A549 (cell line): Measurements from ENCODE around the gene BTBD10. TPM values are rescaled to one million over a fixed set of nuclear protein-coding genes. Genes with fewer than 3 reads are reported as not detected.

Experiments
- ATAC-seq, 2 experiments: fragments of 200-7000 bp in 1 of 2; fragments of >200 bp in 1 of 2; cut with Nextera tagmentation in 1 of 2; cut with Tn5 transposase in 1 of 2; 3 replicates each; pipeline versions ENCODE4 v1.8.0 to v1.9.1; 2018 to 2020; ENCODE audit warnings: mild to moderate bottlenecking in 1 of 2, moderate library complexity in 1 of 2
- CTCF ChIA-PET: fragments of 300-600 bp; sonication (Branson Sonifier 250); formaldehyde crosslinking; extraction: SDS; loops from one replicate; lab custom pipeline; 2021; ENCODE audit warnings: antibody characterized with exemption, inconsistent platforms; lab: Yijun Ruan, JAX
- POLR2A ChIA-PET: fragments of 350-600 bp; formaldehyde crosslinking; extraction: SDS; loops from one replicate; lab custom pipeline; 2021; ENCODE audit warnings: antibody characterized with exemption, inconsistent platforms; lab: Yijun Ruan, JAX
- DNase-seq, 2 experiments: peaks; one replicate each; pipeline versions ENCODE4 v3.0.0 to v3.0.0-alpha.2; 2011 to 2016; ENCODE audit warnings: low read depth in 1 of 2, low spot score in 1 of 2
- FAIRE-seq: peaks from 2 replicates; lab custom pipeline; 2011; peaks lifted over from hg19 to GRCh38; lab: Jason Lieb, UNC
- H3K27ac ChIP-seq, 2 experiments: fragments of >200 bp; sonication (Bioruptor Twin); formaldehyde crosslinking; 3 replicates each; pipeline ENCODE4 v1.5.1; 2016 to 2017
- H3K4me1 ChIP-seq: fragments of >200 bp; sonication (Bioruptor Twin); formaldehyde crosslinking; 3 replicates; pipeline ENCODE4 v1.6.1; 2016
- H3K4me2 ChIP-seq: fragments of >200 bp; sonication (Bioruptor Twin); formaldehyde crosslinking; 3 replicates; pipeline ENCODE4 v1.6.1; 2016
- H3K4me3 ChIP-seq: fragments of >200 bp; sonication (Bioruptor Twin); formaldehyde crosslinking; 3 replicates; pipeline ENCODE4 v1.5.1; 2016
- H3K9me3 ChIP-seq: fragments of >200 bp; sonication (Bioruptor Twin); formaldehyde crosslinking; 3 replicates; pipeline ENCODE4 v1.6.1; 2016
- ATOH8 ChIP-seq: fragments of 250-450 bp; sonication (Bioruptor Pico); IDR thresholded peaks from 2 replicates; pipeline ENCODE4 v1.5.0; 2020; ENCODE audit warnings: low read depth, mild to moderate bottlenecking, moderate library complexity
- BCL3 ChIP-seq: fragments of >200 bp; sonication (Bioruptor Twin); formaldehyde crosslinking; IDR thresholded peaks from 3 replicates; pipeline ENCODE4 v1.6.1; 2016
- CBX8 ChIP-seq: fragments of 200-600 bp; sonication (generic); IDR thresholded peaks from 2 replicates; pipeline ENCODE4 v1.6.1; 2016
- CHD2 ChIP-seq: fragments of 150-350 bp; IDR thresholded peaks from 2 replicates; pipeline ENCODE4 v1.6.1; 2014; ENCODE audit warnings: low read length; ENCODE audit not compliant: partially characterized antibody
- EHF ChIP-seq: fragments of 250-450 bp; sonication (Bioruptor Pico); IDR thresholded peaks from 2 replicates; pipeline ENCODE4 v1.5.0; 2020; ENCODE audit warnings: mild to moderate bottlenecking
- EHMT2 ChIP-seq: fragments of 200-600 bp; sonication (generic); IDR thresholded peaks from 2 replicates; pipeline ENCODE4 v1.6.1; 2016; ENCODE audit warnings: antibody characterized with exemption, low read depth, mild to moderate bottlenecking, moderate library complexity
- FOSB ChIP-seq: fragments of 250-450 bp; sonication (Bioruptor Pico); IDR thresholded peaks from 2 replicates; pipeline ENCODE4 v1.5.0; 2020; ENCODE audit warnings: mild to moderate bottlenecking, moderate library complexity
- FOXS1 ChIP-seq: fragments of 250-450 bp; sonication (Bioruptor Pico); IDR thresholded peaks from 2 replicates; pipeline ENCODE4 v1.5.0; 2020; ENCODE audit warnings: mild to moderate bottlenecking, moderate library complexity
- HMGXB4 ChIP-seq: fragments of 250-450 bp; sonication (Bioruptor Pico); IDR thresholded peaks from 2 replicates; pipeline ENCODE4 v1.5.0; 2021; ENCODE audit warnings: mild to moderate bottlenecking, moderate library complexity, borderline replicate concordance
- JUN ChIP-seq, 2 experiments: fragments of >200 bp; sonication (Bioruptor Twin); formaldehyde crosslinking; IDR thresholded peaks; 2 replicates in 1 of 2; 3 replicates in 1 of 2; pipeline ENCODE4 v1.6.1; 2016 to 2017
- JUNB ChIP-seq: fragments of >200 bp; sonication (Bioruptor Twin); formaldehyde crosslinking; IDR thresholded peaks from 2 replicates; pipeline ENCODE4 v1.6.1; 2016
- KDM1A ChIP-seq: fragments of 200-600 bp; sonication (generic); IDR thresholded peaks from 2 replicates; pipeline ENCODE4 v1.6.1; 2016; ENCODE audit warnings: low read depth, mild to moderate bottlenecking
- MAZ ChIP-seq: fragments of 150-350 bp; IDR thresholded peaks from 2 replicates; pipeline ENCODE4 v1.6.1; 2014; ENCODE audit warnings: antibody characterized with exemption, low read depth, low read length, borderline replicate concordance
- MYC ChIP-seq: IDR thresholded peaks from 2 replicates; pipeline ENCODE4 v1.6.1; 2012; ENCODE audit warnings: mild to moderate bottlenecking, inconsistent platforms, low read length, improper control_type of control experiment, borderline replicate concordance
- NR3C1 ChIP-seq: fragments of >200 bp; sonication (Bioruptor Twin); formaldehyde crosslinking; IDR thresholded peaks from 3 replicates; pipeline ENCODE4 v1.6.1; 2017
- PBX3 ChIP-seq: IDR thresholded peaks from 2 replicates; pipeline ENCODE4 v1.6.1; 2012
- PHF8 ChIP-seq: fragments of 200-600 bp; sonication (generic); IDR thresholded peaks from 2 replicates; pipeline ENCODE4 v1.6.1; 2016; ENCODE audit warnings: low read depth, mild to moderate bottlenecking, antibody characterized with exemption, moderate library complexity, borderline replicate concordance
- POLR2AphosphoS2 ChIP-seq: conservative IDR thresholded peaks from 2 replicates; pipeline ENCODE4 v1.6.1; 2012; ENCODE audit warnings: low read length, improper control_type of control experiment, inconsistent platforms
- RFX5 ChIP-seq: fragments of 450-650 bp; IDR thresholded peaks from 2 replicates; pipeline ENCODE4 v1.7.1; 2014; ENCODE audit warnings: antibody characterized with exemption, mild to moderate bottlenecking, moderate library complexity
- SMC3 ChIP-seq: fragments of >200 bp; sonication (Bioruptor Twin); formaldehyde crosslinking; IDR thresholded peaks from 3 replicates; pipeline ENCODE4 v1.6.1; 2018; ENCODE audit warnings: inconsistent platforms
- TFCP2L1 ChIP-seq: fragments of 250-450 bp; sonication (Bioruptor Pico); IDR thresholded peaks from 2 replicates; pipeline ENCODE4 v1.5.0; 2021; ENCODE audit warnings: mild to moderate bottlenecking
- ZFP36 ChIP-seq: fragments of 450-650 bp; IDR thresholded peaks from 2 replicates; pipeline ENCODE4 v1.6.1; 2014; ENCODE audit warnings: borderline replicate concordance; ENCODE audit not compliant: partially characterized antibody
- WGBS: methylation state at CpG from one replicate; pipeline ENCODE4 v1.1.6; 2017; ENCODE audit errors: missing lambda C conversion rate; 5-methylcytosine and 5-hydroxymethylcytosine counted together
- polyA plus RNA-seq, 4 experiments: library from polyadenylated mRNA; depleted of rRNA in 3 of 4; stranded (reverse); fragments of >200 nt; fragmentation: RNase III in 1 of 4; extraction: RNeasy Plus Mini Kit Qiagen cat#74134 plus additional on column Dnase treatment in 1 of 4; gene quantifications; 2 replicates in 3 of 4; 3 replicates in 1 of 4; pipeline ENCODE4 v1.2.3, GENCODE V29; 2011 to 2017

BTBD10 gene
- polyA plus RNA-seq, 2 of the 4 experiments (the other 2 are of a cell fraction): 33.7 to 54.2 TPM

- H3K4me1 ChIP-seq: no peaks in the 10 kb centered on the region
- WGBS: 22% methylated on average over 1 of the region's 1 CpG
- H3K9me3 ChIP-seq: no peaks in the 10 kb centered on the region
- DNase-seq: no peak
- no peak for ATAC-seq
- H3K4me2 ChIP-seq: no peak overlapping the region
- H3K27ac ChIP-seq: no peak overlapping the region
- H3K4me3 ChIP-seq: no peak overlapping the region
- POLR2A ChIA-PET: no interaction called here
- TF ChIP-seq BCL3 (no peak), FOXS1 (no peak), HMGXB4 (CRISPR knock-in tag) (no peak), ZFP36 (no peak), PHF8 (no peak), TFCP2L1 (CRISPR knock-in tag) (no peak), FOSB (CRISPR knock-in tag) (no peak), RFX5 (no peak), PBX3 (no peak), EHMT2 (no peak), NR3C1 (no peak), POLR2AphosphoS2 (no peak)
- no peak for FAIRE-seq
- CTCF ChIA-PET: interaction anchor here (1.9 kb wide), 1 partner anchor 16 kb away, joined by 6 read pairs; no protein-coding TSS in a partner anchor
Observed at GRCh38 chr11:13503393-13503792, 40.4 kb upstream of the BTBD10 start.

- Histone ChIP-seq H3K4me3 (no peak overlapping the region), H3K4me2 (no peak overlapping the region), H3K27ac (no peak overlapping the region), H3K4me1 (no peaks in the 10 kb centered on the region), H3K9me3 (no peaks in the 10 kb centered on the region)
- POLR2A ChIA-PET: interaction anchor here (0.5 kb wide), 1 partner anchor 10 kb away, joined by 3 read pairs; no protein-coding TSS in a partner anchor
- WGBS: 4% methylated on average over 1 of the region's 1 CpG
- DNase-seq (no peak), FAIRE-seq (no peak), ATAC-seq (no peak)
- CTCF ChIA-PET: interaction anchor here (0.8 to 1.9 kb wide), 2 partner anchors 8 to 15 kb away, joined by 3 to 6 read pairs; no protein-coding TSS in a partner anchor
- TF ChIP-seq RFX5: no peak
- no peak for TF ChIP-seq ATOH8 (CRISPR knock-in tag)
Observed at GRCh38 chr11:13502492-13502891, 39.5 kb upstream of the BTBD10 start.

- TF ChIP-seq CBX8: no peak
- TF ChIP-seq KDM1A: no peak
- no peak for TF ChIP-seq EHMT2
- no peak for TF ChIP-seq CHD2
- TF ChIP-seq RFX5: no peak
- TF ChIP-seq MAZ: no peak
- TF ChIP-seq SMC3: no peak
- no peak for TF ChIP-seq JUNB
- no peak for TF ChIP-seq PHF8
- TF ChIP-seq MYC: no peak
- no peak for TF ChIP-seq ATOH8 (CRISPR knock-in tag)
- no peak for TF ChIP-seq EHF (CRISPR knock-in tag)
- TF ChIP-seq JUN (IDR thresholded peaks at IDR 0.05): no peak
- Histone ChIP-seq H3K4me2 (no peak within 1 kb of the TSS), H3K4me1 (no peaks in the 10 kb centered on the region), H3K27ac (no peak within 1 kb of the TSS), H3K4me3 (no peak within 1 kb of the TSS), H3K9me3 (no peaks in the 10 kb centered on the region)
- DNase-seq (no peak), FAIRE-seq (no peak), ATAC-seq (no peak)
- ChIA-PET POLR2A (no interaction called here), CTCF (interaction anchor here (1.2 kb wide), 1 partner anchor 9 kb away, joined by 3 read pairs; no protein-coding TSS in a partner anchor)
- 16% methylated on average over 3 of the region's 3 CpGs for WGBS
Observed at GRCh38 chr11:13495929-13496328, 32.9 kb upstream of the BTBD10 start, which contains the start of gene PTH. Gene PTH, minus strand, starts transcription at chr11:13495997. Its CDS starts 3,142 bp downstream, at chr11:13492855.
